ENCODE measurements around the gene VASN. TPM values are rescaled to one million over a fixed set of nuclear protein-coding genes. Genes with fewer than 3 reads are reported as not detected.

VASN gene
- total and polyA plus RNA-seq, 5 donors from 2014 or later = 0.14 to 0.57 TPM; not detected in 3

DNA sequence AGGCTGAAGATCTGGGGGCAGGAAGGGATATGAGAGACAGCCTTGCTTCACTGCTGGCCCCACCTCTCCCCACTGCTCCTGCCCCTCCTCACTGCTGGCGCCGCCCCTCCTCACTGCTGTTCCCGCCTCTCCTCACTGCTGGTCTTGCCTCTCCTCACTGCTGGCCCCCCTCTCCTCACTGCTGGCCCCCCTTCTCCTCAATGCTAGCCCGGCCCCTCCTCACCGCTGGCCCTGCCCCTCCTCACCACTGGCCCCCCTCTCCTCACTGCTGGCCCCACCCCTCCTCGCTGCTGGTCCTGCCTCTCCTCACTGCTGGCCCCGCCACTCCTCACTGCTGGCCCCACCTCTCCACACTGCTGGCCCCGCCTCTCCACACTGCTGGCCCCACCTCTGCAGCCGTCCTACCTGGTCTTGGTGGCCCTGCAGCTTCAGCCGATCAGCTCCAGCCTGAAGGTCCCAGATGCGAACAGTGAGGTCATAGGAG lies 11.1 kb upstream of the VASN start:
- peaks cover 12% of the 10 kb centered on the region for H3K36me3 Mint-ChIP-seq
- Histone ChIP-seq H3K9me3 (ENCODE audit: control insufficient read depth in 2 of 2, low read length in 2 of 2) (no peaks in the 10 kb centered on the region), H3K4me3 (ENCODE audit: low read depth, low read length) (no peak overlapping the region), H3K27me3 (ENCODE audit: control insufficient read depth, insufficient read depth, low read length) (no peaks in the 10 kb centered on the region), H3K4me1 (ENCODE audit: control insufficient read depth, insufficient read depth, low read length, poor library complexity, severe bottlenecking) (no peaks in the 10 kb centered on the region), H3K36me3 (ENCODE audit: control insufficient read depth, insufficient read depth, low read length) (peaks cover 74% of the 10 kb centered on the region), H3K27ac (ENCODE audit: insufficient read depth, low read length, poor library complexity, severe bottlenecking) (no peak overlapping the region)
- no peak overlapping the region for H3K4me3 Mint-ChIP-seq
- no peaks in the 10 kb centered on the region for H3K27me3 Mint-ChIP-seq
- peaks cover 0 to 1% (median 0%) of the 10 kb centered on the region in 7 donors for H3K9me3 Mint-ChIP-seq
- no peak overlapping the region for H3K27ac Mint-ChIP-seq
- DNase-seq = no peak
- peaks cover 0 to 3% (median 0%) of the 10 kb centered on the region in 4 donors for H3K4me1 Mint-ChIP-seq
- no peak for ATAC-seq (ENCODE audit: low read depth in 2 of 2)

DNA sequence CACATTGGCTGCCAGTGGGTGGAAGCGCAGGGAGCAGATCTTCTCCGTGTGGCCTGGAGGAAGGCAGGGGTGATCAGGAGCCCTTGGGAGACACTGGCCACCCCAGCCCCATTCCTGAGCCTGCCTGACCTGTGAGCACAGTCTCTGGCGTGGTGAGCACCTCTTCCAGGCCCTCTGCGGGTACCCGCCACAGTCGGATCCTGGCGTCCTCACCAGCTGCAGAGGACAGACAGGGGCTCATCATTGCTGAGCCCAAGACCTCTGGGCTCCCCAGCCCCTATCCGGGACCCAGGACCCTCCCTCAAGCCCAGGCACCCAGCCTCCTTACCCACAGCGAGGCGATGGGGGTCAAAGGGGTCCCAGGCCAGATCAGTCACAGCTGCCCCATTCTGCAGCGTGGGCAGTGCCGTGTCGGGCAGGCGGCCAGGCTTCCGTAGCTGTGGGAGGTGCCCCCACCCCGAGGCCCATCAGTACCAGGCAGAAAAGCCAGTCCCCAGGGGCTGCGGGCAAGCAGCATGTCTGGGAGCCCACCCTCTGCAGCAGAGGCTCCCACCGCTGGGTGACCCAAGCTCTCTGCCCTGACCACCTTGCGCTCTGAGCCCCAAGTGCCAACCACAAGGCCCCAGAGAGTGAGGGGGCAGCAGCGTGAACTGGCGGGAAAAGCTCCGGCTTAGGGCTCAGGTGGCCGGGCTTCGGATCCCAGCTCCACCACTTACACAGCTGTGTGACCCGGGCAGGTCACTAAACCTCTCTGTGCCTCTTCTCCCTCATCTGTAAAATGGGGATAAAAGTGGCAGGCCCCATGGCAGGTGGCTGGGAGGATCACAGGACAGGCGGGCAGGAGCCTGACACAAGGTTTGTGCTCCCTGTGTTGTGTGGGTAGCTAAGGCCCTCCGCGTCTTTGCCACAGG lies 10.4 kb upstream of the VASN start:
- Mint-ChIP-seq H3K27ac (no peak overlapping the region), H3K36me3 (peaks cover 12% of the 10 kb centered on the region), H3K4me1 (peaks cover 0 to 3% (median 0%) of the 10 kb centered on the region in 4 donors)

DNA sequence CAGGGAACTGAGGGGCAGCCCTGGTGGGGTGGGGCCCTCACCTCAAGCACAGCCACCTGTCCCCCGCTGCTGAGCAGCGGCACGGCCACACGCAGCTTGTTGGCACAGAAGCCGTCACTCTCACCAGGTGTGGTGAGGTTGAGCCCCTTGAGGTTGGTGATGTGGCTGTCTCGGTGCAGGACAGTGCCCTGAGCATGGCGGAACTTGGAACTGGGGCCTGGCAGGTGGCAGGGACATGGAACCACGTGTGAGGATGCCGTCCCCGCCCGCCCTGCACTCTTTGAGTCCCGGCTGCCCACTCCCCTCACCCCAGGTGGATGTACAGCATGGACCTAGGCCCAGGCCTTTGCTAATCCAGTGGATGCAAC lies 9.7 kb upstream of the VASN start:
- Histone ChIP-seq H3K27me3 (ENCODE audit: control insufficient read depth, insufficient read depth, low read length) (no peaks in the 10 kb centered on the region), H3K9me3 (ENCODE audit: control insufficient read depth in 2 of 2, low read length in 2 of 2) (no peaks in the 10 kb centered on the region), H3K4me1 (ENCODE audit: control insufficient read depth, insufficient read depth, low read length, poor library complexity, severe bottlenecking) (no peaks in the 10 kb centered on the region), H3K4me3 (ENCODE audit: low read depth, low read length) (no peak overlapping the region), H3K27ac (ENCODE audit: insufficient read depth, low read length, poor library complexity, severe bottlenecking) (no peak overlapping the region), H3K36me3 (ENCODE audit: control insufficient read depth, insufficient read depth, low read length) (peaks cover 72% of the 10 kb centered on the region)
- Mint-ChIP-seq H3K36me3 (peaks cover 12% of the 10 kb centered on the region), H3K9me3 (peaks cover 0 to 1% (median 0%) of the 10 kb centered on the region in 7 donors), H3K27me3 (no peaks in the 10 kb centered on the region), H3K4me3 (no peak overlapping the region), H3K4me1 (peaks cover 0 to 3% (median 0%) of the 10 kb centered on the region in 4 donors), H3K27ac (no peak overlapping the region)
- no peak for DNase-seq
- no peak for ATAC-seq (ENCODE audit: low read depth in 2 of 2)

More for the DNA sequence above, 10.4 kb upstream of the VASN start:
- Histone ChIP-seq H3K4me3 (ENCODE audit: low read depth, low read length) (no peak overlapping the region), H3K4me1 (ENCODE audit: control insufficient read depth, insufficient read depth, low read length, poor library complexity, severe bottlenecking) (no peaks in the 10 kb centered on the region), H3K27ac (ENCODE audit: insufficient read depth, low read length, poor library complexity, severe bottlenecking) (no peak overlapping the region), H3K9me3 (ENCODE audit: control insufficient read depth in 2 of 2, low read length in 2 of 2) (no peaks in the 10 kb centered on the region), H3K27me3 (ENCODE audit: control insufficient read depth, insufficient read depth, low read length) (no peaks in the 10 kb centered on the region), H3K36me3 (ENCODE audit: control insufficient read depth, insufficient read depth, low read length) (peaks cover 78% of the 10 kb centered on the region)
- ATAC-seq (ENCODE audit: low read depth in 2 of 2) = no peak
- DNase-seq = no peak
- H3K9me3 Mint-ChIP-seq = peaks cover 0 to 1% (median 0%) of the 10 kb centered on the region in 7 donors
- H3K4me3 Mint-ChIP-seq = no peak overlapping the region
- no peaks in the 10 kb centered on the region for H3K27me3 Mint-ChIP-seq

DNA sequence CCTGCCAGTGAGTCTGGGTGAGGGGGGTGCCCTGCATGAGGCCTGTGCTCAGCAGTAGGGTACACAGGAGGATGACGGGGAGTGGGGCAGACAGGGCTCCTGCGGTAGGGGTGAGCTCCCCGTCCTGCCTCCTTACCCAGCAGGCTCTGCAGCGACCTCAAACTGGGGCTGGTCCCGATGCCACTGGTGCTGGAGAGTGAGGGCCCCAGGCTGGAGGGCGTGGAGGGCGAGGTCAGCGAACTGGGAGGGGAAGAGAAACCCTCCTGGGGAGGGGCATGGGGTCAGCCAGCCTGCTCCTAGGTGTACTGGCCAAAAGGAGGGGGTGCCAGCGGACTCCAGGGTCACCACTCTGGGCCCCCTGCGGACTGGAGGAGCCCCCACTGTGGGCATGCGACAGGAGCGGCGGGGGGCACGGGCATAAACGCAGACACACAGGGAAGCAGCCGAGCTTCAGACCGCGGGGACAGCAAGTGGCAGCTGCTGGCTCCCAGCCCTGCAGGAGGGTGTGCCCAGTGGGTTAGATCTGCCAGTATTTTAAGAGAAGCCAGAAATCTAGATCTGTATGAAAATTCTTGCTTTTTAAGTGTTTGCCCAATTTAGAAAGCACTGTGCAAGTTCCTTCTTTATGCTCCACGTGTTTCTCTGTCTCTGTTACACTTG lies 9.0 kb upstream of the VASN start:
- no peak for DNase-seq
- Mint-ChIP-seq H3K36me3 (peaks cover 15% of the 10 kb centered on the region), H3K9me3 (peaks cover 0 to 1% (median 0%) of the 10 kb centered on the region in 7 donors), H3K27me3 (no peaks in the 10 kb centered on the region), H3K4me3 (no peak overlapping the region), H3K27ac (peak overlapping the region in 1 of 3 donors; percentile 77), H3K4me1 (peaks cover 0 to 8% (median 0%) of the 10 kb centered on the region in 4 donors)
- ATAC-seq (ENCODE audit: low read depth in 2 of 2) = no peak
- Histone ChIP-seq H3K9me3 (ENCODE audit: control insufficient read depth in 2 of 2, low read length in 2 of 2) (no peaks in the 10 kb centered on the region), H3K4me3 (ENCODE audit: low read depth, low read length) (no peak overlapping the region), H3K27me3 (ENCODE audit: control insufficient read depth, insufficient read depth, low read length) (no peaks in the 10 kb centered on the region), H3K27ac (ENCODE audit: insufficient read depth, low read length, poor library complexity, severe bottlenecking) (no peak overlapping the region), H3K4me1 (ENCODE audit: control insufficient read depth, insufficient read depth, low read length, poor library complexity, severe bottlenecking) (no peaks in the 10 kb centered on the region), H3K36me3 (ENCODE audit: control insufficient read depth, insufficient read depth, low read length) (peaks cover 72% of the 10 kb centered on the region)

DNA sequence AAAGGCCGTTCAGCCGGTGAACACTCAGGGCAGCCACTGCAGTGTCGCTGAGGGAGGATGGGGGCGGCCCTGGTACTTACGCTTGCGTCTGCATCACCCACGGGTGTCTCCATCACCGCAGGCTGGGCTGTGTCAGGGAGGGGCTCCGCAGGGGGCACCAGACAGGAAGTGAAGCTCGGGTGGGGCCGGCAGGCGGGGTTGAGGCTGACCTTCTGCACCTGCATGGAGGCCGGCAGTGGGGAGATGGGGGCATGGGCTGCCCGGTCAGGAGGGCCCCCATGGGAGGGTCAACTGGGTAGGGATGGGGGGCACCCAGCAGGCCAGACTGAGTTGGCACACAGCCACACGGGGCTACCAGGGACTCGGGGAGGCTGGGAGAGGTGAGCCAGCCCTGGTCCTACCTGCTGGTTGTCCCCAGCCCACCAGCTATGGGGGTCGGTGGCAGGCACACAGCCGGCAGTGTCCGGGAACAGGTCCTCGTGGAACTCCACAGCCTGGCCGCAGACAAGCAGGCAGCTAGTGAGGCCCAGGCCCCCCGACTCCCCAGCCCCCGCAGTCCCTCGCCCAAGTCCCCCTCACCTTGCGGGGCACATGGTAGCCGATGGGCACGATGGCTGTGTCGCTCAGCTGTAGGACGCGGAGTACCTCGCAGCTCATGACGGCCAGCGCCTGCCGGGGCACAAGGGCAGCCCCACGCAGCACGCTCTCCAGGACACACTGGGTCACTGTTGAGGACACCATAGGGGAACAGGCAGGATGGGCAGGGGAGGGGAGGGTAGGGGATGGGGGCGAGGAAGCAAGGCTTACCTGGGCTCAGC lies 7.2 kb upstream of the VASN start:
- Mint-ChIP-seq H3K4me1 (peaks cover 0 to 9% (median 0%) of the 10 kb centered on the region in 4 donors), H3K27me3 (no peaks in the 10 kb centered on the region), H3K27ac (no peak overlapping the region), H3K36me3 (peaks cover 11% of the 10 kb centered on the region), H3K9me3 (no peaks in the 10 kb centered on the region), H3K4me3 (no peak overlapping the region)
- no peak for DNase-seq
- H3K4me3 ChIP-seq (ENCODE audit: low read depth, low read length) = no peak overlapping the region
- H3K9me3 ChIP-seq (ENCODE audit: control insufficient read depth in 2 of 2, low read length in 2 of 2) = no peaks in the 10 kb centered on the region
- no peak overlapping the region for H3K27ac ChIP-seq (ENCODE audit: insufficient read depth, low read length, poor library complexity, severe bottlenecking)
- H3K27me3 ChIP-seq (ENCODE audit: control insufficient read depth, insufficient read depth, low read length) = no peaks in the 10 kb centered on the region
- ATAC-seq (ENCODE audit: low read depth in 2 of 2) = no peak
- peaks cover 60% of the 10 kb centered on the region for H3K36me3 ChIP-seq (ENCODE audit: control insufficient read depth, insufficient read depth, low read length)
- no peaks in the 10 kb centered on the region for H3K4me1 ChIP-seq (ENCODE audit: control insufficient read depth, insufficient read depth, low read length, poor library complexity, severe bottlenecking)

DNA sequence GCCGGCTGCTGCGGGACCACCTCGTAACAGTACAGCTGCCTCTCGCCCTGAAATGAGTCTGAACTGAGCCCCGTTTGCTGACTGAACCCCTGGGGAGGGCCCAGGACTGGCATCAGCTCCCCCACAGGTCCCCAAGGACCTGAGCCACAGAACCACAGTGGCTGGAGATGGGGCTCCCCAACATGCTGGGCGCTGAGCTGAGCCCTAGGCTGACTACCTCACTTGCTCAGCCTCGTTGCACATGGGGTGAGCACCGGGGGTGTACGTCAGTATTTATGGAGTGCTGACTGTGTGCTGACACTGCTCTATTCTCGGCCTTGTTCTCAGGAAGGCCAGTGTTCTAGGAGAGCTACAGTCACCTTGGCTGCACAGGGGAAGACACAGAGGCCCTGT lies 6.6 kb upstream of the VASN start:
- Histone ChIP-seq H3K9me3 (ENCODE audit: control insufficient read depth in 2 of 2, low read length in 2 of 2) (no peaks in the 10 kb centered on the region), H3K27me3 (ENCODE audit: control insufficient read depth, insufficient read depth, low read length) (no peaks in the 10 kb centered on the region), H3K4me3 (ENCODE audit: low read depth, low read length) (no peak overlapping the region), H3K4me1 (ENCODE audit: control insufficient read depth, insufficient read depth, low read length, poor library complexity, severe bottlenecking) (no peaks in the 10 kb centered on the region), H3K27ac (ENCODE audit: insufficient read depth, low read length, poor library complexity, severe bottlenecking) (no peak overlapping the region), H3K36me3 (ENCODE audit: control insufficient read depth, insufficient read depth, low read length) (peaks cover 59% of the 10 kb centered on the region)
- no peak overlapping the region for H3K4me3 Mint-ChIP-seq
- DNase-seq = no peak
- H3K36me3 Mint-ChIP-seq = peaks cover 11% of the 10 kb centered on the region
- H3K9me3 Mint-ChIP-seq = no peaks in the 10 kb centered on the region
- no peaks in the 10 kb centered on the region for H3K27me3 Mint-ChIP-seq
- peaks cover 0 to 11% (median 0%) of the 10 kb centered on the region in 4 donors for H3K4me1 Mint-ChIP-seq
- no peak overlapping the region for H3K27ac Mint-ChIP-seq
- ATAC-seq (ENCODE audit: low read depth in 2 of 2) = no peak

DNA sequence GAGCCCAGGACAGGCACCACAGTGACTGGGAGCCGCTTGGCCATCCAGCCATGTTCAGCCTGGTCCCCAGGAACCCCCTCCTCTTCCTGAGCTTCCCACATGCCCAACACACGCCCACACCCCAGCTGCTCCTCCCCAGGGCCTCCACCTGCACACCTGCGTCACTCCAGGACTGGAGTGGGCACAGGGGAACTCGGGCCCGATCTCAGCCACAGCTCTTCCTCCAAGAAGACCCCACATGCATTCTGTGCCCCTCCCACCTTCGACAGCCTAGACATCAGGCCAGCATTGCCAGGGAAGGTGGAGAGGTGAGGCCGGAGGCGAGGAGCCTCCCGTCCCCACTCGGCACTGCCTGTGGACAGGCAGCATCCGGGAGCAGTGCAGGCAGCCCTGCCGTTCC lies 6.0 kb upstream of the VASN start:
- Mint-ChIP-seq H3K4me3 (no peak overlapping the region), H3K27me3 (no peaks in the 10 kb centered on the region), H3K4me1 (peaks cover 0 to 13% (median 0%) of the 10 kb centered on the region in 4 donors), H3K36me3 (peaks cover 11% of the 10 kb centered on the region), H3K27ac (no peak overlapping the region), H3K9me3 (no peaks in the 10 kb centered on the region)
- Histone ChIP-seq H3K36me3 (ENCODE audit: control insufficient read depth, insufficient read depth, low read length) (peaks cover 53% of the 10 kb centered on the region), H3K27me3 (ENCODE audit: control insufficient read depth, insufficient read depth, low read length) (no peaks in the 10 kb centered on the region), H3K4me3 (ENCODE audit: low read depth, low read length) (no peak overlapping the region), H3K4me1 (ENCODE audit: control insufficient read depth, insufficient read depth, low read length, poor library complexity, severe bottlenecking) (no peaks in the 10 kb centered on the region), H3K9me3 (ENCODE audit: control insufficient read depth in 2 of 2, low read length in 2 of 2) (no peaks in the 10 kb centered on the region), H3K27ac (ENCODE audit: insufficient read depth, low read length, poor library complexity, severe bottlenecking) (no peak overlapping the region)
- DNase-seq (no peak), ATAC-seq (ENCODE audit: low read depth in 2 of 2) (no peak)
